RWPE1 (cell line): ENCODE measurements around the gene KANSL3.

Experiments used
- CTCF ChIA-PET: fragments of 350-600 bp; sonication (Branson Sonifier 250); formaldehyde crosslinking; extraction: SDS; loops from one replicate; lab custom pipeline; 2021; lab: Yijun Ruan, JAX
- POLR2A ChIA-PET: fragments of 400-600 bp; formaldehyde crosslinking; extraction: SDS; loops from one replicate; lab custom pipeline; 2020; ENCODE audit warnings: antibody characterized with exemption; ENCODE audit not compliant: low non-redundant PET; lab: Yijun Ruan, JAX
- DNase-seq: peaks from one replicate; pipeline ENCODE4 v3.0.0; 2012; ENCODE audit warnings: low spot score
- H3K27ac ChIP-seq: fragments of 450-650 bp; 2 replicates; pipeline ENCODE4 v1.5.1; 2017
- TF ChIP-seq, protein P1 (sequence below): fragments of 450-650 bp; conservative IDR thresholded peaks from 2 replicates; pipeline ENCODE4 v1.5.1; 2017; ENCODE audit warnings: low read depth, mild to moderate bottlenecking

The KANSL3 gene

DNA sequence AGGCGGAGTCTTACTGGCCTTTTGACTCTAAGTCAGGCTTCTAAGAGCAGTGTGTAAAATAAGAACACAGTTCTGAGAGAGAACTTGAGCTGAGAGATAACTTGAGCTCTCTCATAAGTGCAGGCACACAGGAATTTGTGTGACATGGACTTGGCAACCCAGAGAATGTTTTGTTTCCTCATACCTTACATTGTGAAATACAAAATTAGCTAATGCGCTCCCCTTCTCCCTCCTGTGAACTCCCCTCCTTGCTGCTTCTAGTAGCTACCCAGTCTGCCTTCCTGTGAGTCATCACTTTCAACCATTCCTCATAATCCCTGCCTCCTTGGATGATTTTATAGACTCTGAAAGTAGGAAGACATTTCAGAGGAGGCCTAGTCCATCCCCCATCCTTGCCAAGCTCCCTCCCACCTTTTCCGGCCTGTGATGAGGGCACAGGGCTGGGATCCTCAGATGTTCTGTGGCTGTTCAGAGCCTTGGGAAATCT, 27.0 kb upstream of the KANSL3 start:
- peak; percentile 96 for DNase-seq
- TF ChIP-seq, protein P1, sequence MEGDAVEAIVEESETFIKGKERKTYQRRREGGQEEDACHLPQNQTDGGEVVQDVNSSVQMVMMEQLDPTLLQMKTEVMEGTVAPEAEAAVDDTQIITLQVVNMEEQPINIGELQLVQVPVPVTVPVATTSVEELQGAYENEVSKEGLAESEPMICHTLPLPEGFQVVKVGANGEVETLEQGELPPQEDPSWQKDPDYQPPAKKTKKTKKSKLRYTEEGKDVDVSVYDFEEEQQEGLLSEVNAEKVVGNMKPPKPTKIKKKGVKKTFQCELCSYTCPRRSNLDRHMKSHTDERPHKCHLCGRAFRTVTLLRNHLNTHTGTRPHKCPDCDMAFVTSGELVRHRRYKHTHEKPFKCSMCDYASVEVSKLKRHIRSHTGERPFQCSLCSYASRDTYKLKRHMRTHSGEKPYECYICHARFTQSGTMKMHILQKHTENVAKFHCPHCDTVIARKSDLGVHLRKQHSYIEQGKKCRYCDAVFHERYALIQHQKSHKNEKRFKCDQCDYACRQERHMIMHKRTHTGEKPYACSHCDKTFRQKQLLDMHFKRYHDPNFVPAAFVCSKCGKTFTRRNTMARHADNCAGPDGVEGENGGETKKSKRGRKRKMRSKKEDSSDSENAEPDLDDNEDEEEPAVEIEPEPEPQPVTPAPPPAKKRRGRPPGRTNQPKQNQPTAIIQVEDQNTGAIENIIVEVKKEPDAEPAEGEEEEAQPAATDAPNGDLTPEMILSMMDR: no peak
- POLR2A ChIA-PET: interaction anchor here (0.5 to 1.1 kb wide), 4 partner anchors 13 to 183 kb away, joined by 3 to 4 read pairs (median 3); partner anchors contain the start of gene KANSL3
- CTCF ChIA-PET: interaction anchor here (0.6 kb wide), 1 partner anchor 257 kb away, joined by 3 read pairs; no protein-coding TSS in a partner anchor
- peak overlapping the region; percentile 88 for H3K27ac ChIP-seq

DNA sequence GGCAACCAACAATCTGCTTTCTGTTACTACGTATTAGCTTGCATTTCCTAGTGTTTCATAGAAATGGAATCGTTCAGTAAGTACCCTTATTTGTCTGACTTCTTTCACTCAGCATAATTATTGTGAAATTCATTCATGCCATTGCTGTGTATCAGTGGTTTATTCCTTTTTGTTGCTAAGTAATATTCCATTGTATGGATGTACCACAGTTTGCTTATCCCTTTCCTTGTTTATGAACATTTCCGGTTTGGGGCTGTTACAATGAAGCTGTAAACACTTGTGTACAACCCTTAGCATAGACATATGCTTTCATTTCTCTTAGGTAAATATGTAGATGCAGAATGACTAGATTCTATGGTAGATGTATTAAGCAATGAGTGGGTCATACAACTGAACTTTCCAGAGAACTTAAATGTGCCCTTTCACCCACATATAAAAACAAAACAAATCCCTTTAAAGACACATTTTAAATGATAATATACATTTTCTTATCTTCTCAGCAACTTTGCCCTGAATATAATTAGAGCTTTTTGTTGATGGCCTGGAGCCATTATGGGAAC, 26.3 kb upstream of the KANSL3 start:
- POLR2A ChIA-PET: interaction anchor here (1.1 kb wide), 1 partner anchor 26 kb away, joined by 4 read pairs; the partner anchor contains the start of gene KANSL3
- CTCF ChIA-PET: interaction anchor here (0.5 to 0.6 kb wide), 2 partner anchors 45 to 97 kb away, joined by 3 to 4 read pairs; no protein-coding TSS in a partner anchor
- no peak for DNase-seq
- no peak overlapping the region for H3K27ac ChIP-seq
- TF ChIP-seq, protein P1: no peak

DNA sequence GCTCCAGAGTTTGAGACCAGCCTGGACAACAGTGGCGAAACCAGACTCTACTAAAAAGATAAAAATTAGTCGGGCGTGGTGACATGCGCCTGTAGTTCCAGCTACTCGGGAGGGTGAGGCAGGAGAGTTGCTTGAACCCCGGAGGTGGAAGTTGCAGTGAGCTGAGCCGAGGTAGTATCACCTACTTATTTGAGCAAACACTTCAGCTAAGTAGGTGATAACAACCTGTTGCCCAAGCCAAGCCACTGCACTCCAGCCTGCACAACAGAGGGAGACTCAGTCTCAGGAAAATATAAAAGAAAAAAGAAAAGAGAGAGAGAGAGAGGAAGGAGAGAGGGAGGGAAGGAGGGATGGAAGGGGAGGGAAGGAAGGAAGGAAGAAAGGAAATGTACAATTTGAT, 25.7 kb upstream of the KANSL3 start:
- ChIA-PET POLR2A (no interaction called here), CTCF (interaction anchor here (0.5 to 0.6 kb wide), 2 partner anchors 24 to 44 kb away, joined by 4 to 7 read pairs; no protein-coding TSS in a partner anchor)
- no peak for DNase-seq
- TF ChIP-seq, protein P1: no peak
- no peak overlapping the region for H3K27ac ChIP-seq

DNA sequence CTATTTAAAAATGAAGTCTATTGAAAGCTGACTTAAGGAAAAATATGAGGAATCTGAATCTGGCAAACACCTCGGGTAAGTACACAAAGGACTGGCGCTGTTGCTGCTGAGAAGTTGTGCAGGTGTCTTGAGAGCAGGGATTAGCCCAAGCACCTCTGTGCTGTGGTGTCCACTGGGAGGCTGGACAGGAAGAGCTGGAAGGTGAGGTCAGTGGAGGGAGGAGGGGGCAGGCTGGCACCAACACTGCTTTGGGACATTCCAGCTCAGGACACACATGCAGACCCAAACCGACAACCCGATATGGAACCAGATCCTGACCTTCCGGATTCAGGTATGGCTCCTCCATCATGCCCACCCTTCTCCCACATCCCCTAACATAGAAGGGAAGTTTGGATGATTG, 25.1 kb upstream of the KANSL3 start:
- H3K27ac ChIP-seq: no peak overlapping the region
- DNase-seq: no peak
- ChIA-PET POLR2A (no interaction called here), CTCF (interaction anchor here (0.6 kb wide), 1 partner anchor 24 kb away, joined by 7 read pairs; no protein-coding TSS in a partner anchor)
- TF ChIP-seq, protein P1: no peak

DNA sequence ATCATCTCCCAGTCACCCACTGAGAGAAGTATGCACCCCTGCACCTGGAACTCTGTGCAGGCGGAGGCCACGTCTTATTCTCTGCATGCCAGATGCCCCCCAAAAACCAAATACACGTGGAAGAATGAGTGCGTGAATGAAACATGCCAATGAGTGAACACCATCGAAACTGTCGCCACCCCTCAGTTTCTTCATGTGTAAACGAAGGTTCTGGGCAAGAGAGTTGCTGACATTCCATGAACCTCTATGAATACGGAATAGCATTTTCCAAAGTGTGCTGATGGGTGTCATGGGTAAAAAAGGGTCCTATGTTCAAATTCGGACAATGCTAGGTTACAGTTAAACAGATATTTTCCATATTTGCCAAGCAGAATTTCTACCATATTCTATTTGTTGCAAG, 24.2 kb upstream of the KANSL3 start:
- POLR2A ChIA-PET: no interaction called here
- TF ChIP-seq, protein P1: no peak
- DNase-seq: no peak
- CTCF ChIA-PET: no interaction called here
- no peak overlapping the region for H3K27ac ChIP-seq

DNA sequence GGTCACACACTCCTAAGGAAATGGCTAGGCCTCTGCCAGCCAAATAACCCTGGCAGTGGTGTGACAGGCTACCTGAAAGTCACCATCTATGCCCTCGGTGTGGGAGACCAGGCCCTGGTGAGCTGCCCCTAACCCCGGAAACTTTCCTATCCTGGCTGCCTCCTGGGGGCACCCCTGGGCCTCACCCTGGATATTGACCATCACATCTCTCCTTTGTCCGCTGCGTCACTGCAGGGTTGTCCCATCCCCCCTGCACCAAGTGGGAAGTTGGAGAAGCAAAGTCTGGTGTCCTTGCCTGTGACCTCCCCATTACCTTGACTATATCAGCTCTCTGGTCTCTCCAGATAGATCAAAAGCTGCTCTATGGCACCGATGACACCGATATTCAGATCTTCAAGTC, 23.2 kb upstream of the KANSL3 start:
- CTCF ChIA-PET: no interaction called here
- no peak overlapping the region for H3K27ac ChIP-seq
- POLR2A ChIA-PET: no interaction called here
- DNase-seq: no peak
- TF ChIP-seq, protein P1: no peak
